GM18499 (cell line): Measurements from ENCODE around the gene PTHLH.

Experiments
- ATAC-seq: cut with Tn5 transposase; IDR thresholded peaks from one replicate; pipeline ENCODE4 v1.9.1; 2021; ENCODE audit warnings: moderate number of reproducible peaks; ENCODE audit not compliant: insufficient read depth, unreplicated experiment

The PTHLH gene

GRCh38 chr12:27975222-27976136, 2.9 kb upstream of the PTHLH start:
- ATAC-seq, result no peak

- ATAC-seq, result no peak
Observed at GRCh38 chr12:27974735-27975221, 2.2 kb upstream of the PTHLH start.

- no peak for ATAC-seq
Observed at GRCh38 chr12:27973487-27973890, 956 bp upstream of the PTHLH start.

GRCh38 chr12:27971606-27972005, 927 bp downstream of the PTHLH start:
- ATAC-seq, result no peak

GRCh38 chr12:27971121-27971489, 1.4 kb downstream of the PTHLH start:
- ATAC-seq, result no peak

- no peak for ATAC-seq
Observed at GRCh38 chr12:27970401-27971120, 2.0 kb downstream of the PTHLH start.

- peak; percentile 80 for ATAC-seq
Observed at GRCh38 chr12:27969624-27970400, 2.7 kb downstream of the PTHLH start.

GRCh38 chr12:27968972-27969623, 3.4 kb downstream of the PTHLH start:
- ATAC-seq, result no peak

GRCh38 chr12:27967551-27968054, 4.9 kb downstream of the PTHLH start:
- no peak for ATAC-seq

- ATAC-seq, result no peak
Observed at GRCh38 chr12:27966870-27967269, 5.7 kb downstream of the PTHLH start.

- no peak for ATAC-seq
Observed at GRCh38 chr12:27965966-27966365, 6.6 kb downstream of the PTHLH start.

GRCh38 chr12:27965411-27965810, 7.1 kb downstream of the PTHLH start:
- no peak for ATAC-seq

- ATAC-seq, result no peak
Observed at GRCh38 chr12:27964123-27964522, 8.4 kb downstream of the PTHLH start.

- no peak for ATAC-seq
Observed at GRCh38 chr12:27960821-27961220, 11.7 kb downstream of the PTHLH start.

- ATAC-seq, result no peak
Observed at GRCh38 chr12:27958675-27959074, 13.9 kb downstream of the PTHLH start.

- no peak for ATAC-seq
Observed at GRCh38 chr12:27957366-27957765, 15.2 kb downstream of the PTHLH start.

GRCh38 chr12:27953817-27954216, 18.7 kb downstream of the PTHLH start:
- no peak for ATAC-seq

- ATAC-seq, result no peak
Observed at GRCh38 chr12:27953348-27953747, 19.2 kb downstream of the PTHLH start.

GRCh38 chr12:27952510-27952909, 20.0 kb downstream of the PTHLH start:
- no peak for ATAC-seq

GRCh38 chr12:27951898-27952297, 20.6 kb downstream of the PTHLH start:
- ATAC-seq, result no peak
